H9 (cell line): ENCODE measurements around the gene CYP17A1. TPM values are rescaled to one million over a fixed set of nuclear protein-coding genes. Genes with fewer than 3 reads are reported as not detected.
"Not testable (repeated sequence)": the region's sequence is repeated elsewhere in the genome, so short reads cannot be mapped to it uniquely, and the experiment has no call there.

ENCODE experiments used
- DNase-seq: peaks from one replicate; pipeline ENCODE4 v3.0.0-alpha.2; 2017
- H2AFZ ChIP-seq: one replicate; pipeline ENCODE4 v1.6.1; 2013; ENCODE audit warnings: mild to moderate bottlenecking, low read length, control low read depth, moderate library complexity
- H2AK5ac ChIP-seq: 2 replicates; pipeline ENCODE4 v1.6.1; 2013; ENCODE audit warnings: low read length, control low read depth, mixed read lengths; ENCODE audit not compliant: insufficient read length
- H2BK120ac ChIP-seq: one replicate; pipeline ENCODE4 v1.6.1; 2013; ENCODE audit warnings: low read depth, mild to moderate bottlenecking, low read length, control low read depth, inconsistent platforms; ENCODE audit not compliant: poor library complexity, severe bottlenecking
- H2BK12ac ChIP-seq: 2 replicates; pipeline ENCODE4 v1.6.1; 2013; ENCODE audit warnings: low read length, control low read depth, mixed read lengths, low read depth; ENCODE audit not compliant: insufficient read length
- H2BK15ac ChIP-seq: 2 replicates; pipeline ENCODE4 v1.6.1; 2013; ENCODE audit warnings: low read depth, low read length, control low read depth
- H2BK20ac ChIP-seq: one replicate; pipeline ENCODE4 v1.6.1; 2013; ENCODE audit warnings: low read depth, mild to moderate bottlenecking, low read length, control low read depth, inconsistent platforms; ENCODE audit not compliant: poor library complexity, severe bottlenecking
- H2BK5ac ChIP-seq: 2 replicates; pipeline ENCODE4 v1.6.1; 2013; ENCODE audit warnings: low read length, control low read depth, mixed read lengths; ENCODE audit not compliant: insufficient read length
- H3K14ac ChIP-seq: 2 replicates; pipeline ENCODE4 v1.6.1; 2013; ENCODE audit warnings: low read length, control low read depth; ENCODE audit not compliant: insufficient read depth
- H3K18ac ChIP-seq: 2 replicates; pipeline ENCODE4 v1.6.1; 2013; ENCODE audit warnings: low read depth, mild to moderate bottlenecking, mixed read lengths, low read length, control low read depth; ENCODE audit not compliant: insufficient read length
- H3K23ac ChIP-seq: 2 replicates; pipeline ENCODE4 v1.6.1; 2013; ENCODE audit warnings: low read length, control low read depth, mixed read lengths, low read depth; ENCODE audit not compliant: insufficient read length
- H3K23me2 ChIP-seq: 2 replicates; pipeline ENCODE4 v1.6.1; 2013; ENCODE audit warnings: low read depth, mild to moderate bottlenecking, mixed read lengths, low read length, control low read depth; ENCODE audit not compliant: insufficient read length, poor library complexity, severe bottlenecking
- H3K27ac ChIP-seq: 2 replicates; pipeline ENCODE4 v1.5.1; 2013; ENCODE audit warnings: low read length, control low read depth, mixed read lengths, low read depth; ENCODE audit not compliant: insufficient read length
- H3K27me3 ChIP-seq: 2 replicates; pipeline ENCODE4 v1.6.1; 2013; ENCODE audit warnings: low read length, control low read depth, inconsistent platforms; ENCODE audit not compliant: insufficient read depth
- H3K4ac ChIP-seq: 2 replicates; pipeline ENCODE4 v1.6.1; 2013; ENCODE audit warnings: low read depth, mild to moderate bottlenecking, control low read depth, inconsistent platforms, low read length, moderate library complexity
- H3K4me1 ChIP-seq: 2 replicates; pipeline ENCODE4 v1.6.1; 2013; ENCODE audit warnings: low read length, control low read depth, inconsistent platforms; ENCODE audit not compliant: insufficient read depth
- H3K4me2 ChIP-seq: 2 replicates; pipeline ENCODE4 v1.6.1; 2013; ENCODE audit warnings: low read length, control low read depth, mixed read lengths; ENCODE audit not compliant: insufficient read length, insufficient read depth
- H3K56ac ChIP-seq: 2 replicates; pipeline ENCODE4 v1.6.1; 2013; ENCODE audit warnings: low read depth, mild to moderate bottlenecking, mixed read lengths, low read length, control low read depth; ENCODE audit not compliant: insufficient read length
- H3K79me1 ChIP-seq: 2 replicates; pipeline ENCODE4 v1.6.1; 2013; ENCODE audit warnings: low read depth, mild to moderate bottlenecking, moderate library complexity, low read length, control low read depth, inconsistent platforms; ENCODE audit not compliant: insufficient read depth, poor library complexity, severe bottlenecking
- H3K79me2 ChIP-seq: 2 replicates; pipeline ENCODE4 v1.6.1; 2013; ENCODE audit warnings: low read length, control low read depth, inconsistent platforms; ENCODE audit not compliant: insufficient read depth
- H3K9ac ChIP-seq: 2 replicates; pipeline ENCODE4 v1.6.1; 2013; ENCODE audit warnings: low read length, control low read depth, mixed read lengths; ENCODE audit not compliant: insufficient read length; ENCODE audit errors: extremely low read depth
- H3K9me3 ChIP-seq: one replicate; pipeline ENCODE4 v1.6.1; 2013; ENCODE audit warnings: low read depth, low read length, inconsistent platforms; ENCODE audit not compliant: control insufficient read depth
- H3T11ph ChIP-seq: one replicate; pipeline ENCODE4 v1.6.1; 2013; ENCODE audit warnings: mild to moderate bottlenecking, low read length, control low read depth, inconsistent platforms
- H4K20me1 ChIP-seq: one replicate; pipeline ENCODE4 v1.6.1; 2013; ENCODE audit not compliant: control insufficient read depth, insufficient read length, insufficient read depth
- H4K5ac ChIP-seq: 2 replicates; pipeline ENCODE4 v1.6.1; 2013; ENCODE audit warnings: low read depth, mild to moderate bottlenecking, mixed read lengths, low read length, control low read depth; ENCODE audit not compliant: insufficient read length
- H4K8ac ChIP-seq: replicated peaks from 2 replicates; pipeline ENCODE4 v1.6.1; 2013; ENCODE audit warnings: low read length, control low read depth, mixed read lengths, low read depth; ENCODE audit not compliant: insufficient read length
- H4K91ac ChIP-seq: 2 replicates; pipeline ENCODE4 v1.6.1; 2013; ENCODE audit warnings: low read depth, mild to moderate bottlenecking, moderate library complexity, mixed read lengths, low read length, control low read depth; ENCODE audit not compliant: insufficient read length
- H3K27ac Mint-ChIP-seq, 3 experiments: 2 replicates in 2 of 3; 3 replicates in 1 of 3; pipeline ENCODE4 v1.8.0; 2020 to 2021; ENCODE audit warnings: mixed read lengths in 3 of 3, mild to moderate bottlenecking in 1 of 3, moderate library complexity in 1 of 3
- H3K27me3 Mint-ChIP-seq: 2 replicates; pipeline ENCODE4 v1.8.0; 2021; ENCODE audit warnings: low read depth, mild to moderate bottlenecking, moderate library complexity, mixed read lengths
- H3K36me3 Mint-ChIP-seq, 3 experiments: 2 replicates in 2 of 3; 3 replicates in 1 of 3; pipeline ENCODE4 v1.8.0; 2020 to 2021; ENCODE audit warnings: low read depth in 3 of 3, mixed read lengths in 3 of 3; ENCODE audit not compliant: insufficient read depth in 1 of 3
- H3K4me1 Mint-ChIP-seq, 2 experiments: 2 replicates each; pipeline ENCODE4 v1.8.0; 2020; ENCODE audit warnings: mixed read lengths in 2 of 2
- H3K4me3 Mint-ChIP-seq, 2 experiments: 2 replicates in 1 of 2; 3 replicates in 1 of 2; pipeline ENCODE4 v1.8.0; 2020 to 2021; ENCODE audit warnings: mild to moderate bottlenecking in 2 of 2, mixed read lengths in 2 of 2, moderate library complexity in 1 of 2
- H3K9me3 Mint-ChIP-seq, 2 experiments: 2 replicates in 1 of 2; 3 replicates in 1 of 2; pipeline ENCODE4 v1.8.0; 2020; ENCODE audit warnings: mild to moderate bottlenecking in 2 of 2, mixed read lengths in 2 of 2, moderate library complexity in 1 of 2
- WGBS: extraction: QIAGEN DNeasy Blood & Tissue Kit; methylation state at CpG from one replicate; pipeline ENCODE4 v1.1.7; 2013; ENCODE audit warnings: missing lambda C conversion rate, low lambda C conversion rate, mixed read lengths; ENCODE audit not compliant: insufficient read length; ENCODE audit errors: extremely low coverage; 5-methylcytosine and 5-hydroxymethylcytosine counted together
- total RNA-seq: library from RNA; stranded (reverse); gene quantifications from 2 replicates; pipeline ENCODE4 v1.2.1, GENCODE V29; 2021

Gene CYP17A1
- total RNA-seq, 1 experiment from 2014 or later = not detected

GRCh38 chr10:102853237-102853636 lies 16.0 kb upstream of the CYP17A1 start:
- not testable (repeated sequence) for H2BK12ac ChIP-seq, H3K9me3 Mint-ChIP-seq
- WGBS = no CpG with 5 or more reads among the region's 7 CpGs

More at GRCh38 chr10:102853237-102853636, 16.0 kb upstream of the CYP17A1 start:
- H3K4ac ChIP-seq, H3K79me2 ChIP-seq, H3K36me3 Mint-ChIP-seq, H2BK20ac ChIP-seq, H4K8ac ChIP-seq, H4K91ac ChIP-seq, H3K23me2 ChIP-seq, H3K9ac ChIP-seq, H2BK120ac ChIP-seq, H3K56ac ChIP-seq, H2BK5ac ChIP-seq, H2BK15ac ChIP-seq, H3K27ac ChIP-seq, H3K9me3 ChIP-seq, H3K4me1 ChIP-seq, H3T11ph ChIP-seq, H3K79me1 ChIP-seq, H3K4me2 ChIP-seq, DNase-seq, H3K27me3 Mint-ChIP-seq, H2AK5ac ChIP-seq, H3K27ac Mint-ChIP-seq, H3K4me3 Mint-ChIP-seq, H3K23ac ChIP-seq, H4K20me1 ChIP-seq, H3K18ac ChIP-seq, H2AFZ ChIP-seq, H3K14ac ChIP-seq, H3K27me3 ChIP-seq, H4K5ac ChIP-seq: not testable (repeated sequence)
- peaks cover 19 to 22% of the 10 kb centered on the region in 2 experiments for H3K4me1 Mint-ChIP-seq
